Tongue (tissue), 2 donors: Measurements from ENCODE around the gene NTRK3. TPM values are rescaled to one million over a fixed set of nuclear protein-coding genes. Genes with fewer than 3 reads are reported as not detected.

ENCODE experiments used
- DNase-seq: peaks from one replicate; pipeline ENCODE4 v3.0.0-alpha.2; 2015
- total RNA-seq: library from RNA; depleted of rRNA; stranded (reverse); fragments of >200 nt; gene quantifications from one replicate; pipeline ENCODE4 v1.2.3, GENCODE V29; 2014

Gene NTRK3
- total RNA-seq = 14.7 TPM

DNA sequence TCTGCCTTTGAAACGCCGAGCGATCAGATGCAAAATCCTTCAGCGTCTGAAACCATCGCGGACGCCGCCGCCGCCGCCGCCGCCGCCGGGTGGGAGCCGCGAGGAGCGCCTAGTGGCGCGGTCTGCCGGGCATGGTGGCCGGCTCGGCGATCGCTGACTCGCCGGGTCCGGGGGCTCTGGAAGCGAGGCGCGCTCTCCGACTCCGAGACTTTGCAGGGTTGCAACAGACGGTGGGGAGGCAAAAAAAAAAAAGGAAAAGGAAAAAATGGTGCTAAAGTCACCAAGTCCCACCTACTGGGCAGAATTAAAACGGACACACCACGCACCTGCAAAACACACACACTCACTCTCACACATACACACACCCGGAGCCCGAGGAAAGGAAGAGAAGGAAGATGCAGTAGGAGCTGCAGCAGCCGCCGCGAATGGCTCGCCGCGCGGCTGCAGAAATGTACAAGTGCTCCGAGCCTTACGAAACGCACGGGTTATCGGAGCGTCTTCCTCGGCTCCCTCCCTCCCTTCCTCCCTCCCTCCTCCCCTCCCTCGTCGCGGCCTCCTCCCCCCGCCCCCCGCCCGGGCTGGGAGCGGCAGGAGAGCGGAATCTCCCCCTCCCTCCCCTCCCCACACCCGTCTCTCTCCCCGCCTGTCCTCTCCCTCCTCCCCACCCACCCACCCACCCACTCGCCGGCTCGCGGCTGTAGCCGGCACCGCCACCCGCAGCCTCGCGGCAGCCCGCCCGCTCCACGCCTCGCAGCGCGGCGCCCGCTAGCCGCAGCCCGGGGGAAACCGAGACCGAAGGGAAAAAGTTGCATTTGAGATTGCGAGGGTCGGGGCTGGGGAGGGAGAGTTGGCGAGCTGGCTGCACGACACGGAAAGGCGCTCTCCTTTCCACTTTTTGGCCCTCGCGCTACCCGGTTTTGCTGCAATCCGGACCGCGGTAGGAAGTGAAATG lies at the start of gene NTRK3:
Gene NTRK3 (minus strand): TSS at position 461 of the 952 bp plus-strand sequence. CDS start 586 bp downstream, outside the sequence.
- DNase-seq = peak; percentile 60

DNA sequence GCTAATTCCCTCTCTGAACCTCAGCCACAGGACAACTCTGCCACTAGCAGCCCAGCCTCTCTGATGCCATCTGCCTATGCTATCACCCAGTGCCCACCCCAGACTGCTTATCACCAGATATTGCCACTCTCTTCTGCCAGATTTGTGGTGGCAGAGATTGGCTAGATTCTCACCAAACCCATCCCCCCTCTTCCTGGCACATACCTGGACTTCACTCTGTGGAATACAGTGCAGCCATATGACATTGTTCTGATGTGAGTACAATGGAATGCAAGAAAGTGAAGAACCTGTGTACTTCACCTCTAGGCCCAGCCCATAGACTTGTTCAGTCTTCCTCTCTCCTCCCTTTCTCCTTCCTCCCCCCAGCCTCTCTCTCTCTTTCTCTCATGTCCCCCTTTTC lies 46.9 kb upstream of the NTRK3 start:
- DNase-seq = no peak

DNA sequence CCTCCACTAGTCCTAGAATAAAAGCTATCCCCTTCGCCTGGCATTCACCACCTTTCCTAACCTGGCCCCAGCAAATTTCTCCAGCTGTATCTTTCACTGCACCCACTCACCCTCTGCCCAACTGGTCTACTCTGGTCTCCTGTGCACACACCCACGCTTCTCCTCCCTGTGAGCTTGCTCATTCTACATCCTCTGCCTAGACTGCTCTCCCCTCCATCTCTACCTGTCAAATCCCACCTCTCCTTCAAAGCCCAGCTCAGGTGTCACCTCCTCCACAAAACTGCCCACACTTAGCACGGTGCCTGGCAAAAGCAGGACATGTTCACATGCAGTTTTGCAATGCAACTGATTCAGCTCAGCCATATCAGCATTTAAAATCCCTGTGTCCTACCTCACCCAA lies 45.8 kb upstream of the NTRK3 start:
- no peak for DNase-seq

DNA sequence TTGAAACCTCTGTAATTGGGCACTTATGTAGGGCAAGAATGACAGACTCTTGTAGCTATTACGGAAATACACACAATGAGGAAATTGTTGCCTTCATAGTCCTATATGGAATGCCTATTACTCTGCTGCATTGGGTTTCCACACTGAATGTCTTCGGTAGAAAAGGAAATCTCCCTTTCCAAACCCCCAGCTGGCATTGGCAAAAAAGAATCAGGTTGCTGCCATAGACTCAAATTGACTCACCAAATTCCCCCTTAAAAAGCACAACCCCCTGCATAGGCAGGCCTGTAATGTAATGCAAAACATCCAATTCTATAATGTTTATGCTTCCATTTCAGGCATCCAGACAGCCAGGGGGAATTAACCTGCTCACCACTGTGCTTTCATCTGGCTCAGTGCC lies 44.8 kb upstream of the NTRK3 start:
- DNase-seq = no peak

DNA sequence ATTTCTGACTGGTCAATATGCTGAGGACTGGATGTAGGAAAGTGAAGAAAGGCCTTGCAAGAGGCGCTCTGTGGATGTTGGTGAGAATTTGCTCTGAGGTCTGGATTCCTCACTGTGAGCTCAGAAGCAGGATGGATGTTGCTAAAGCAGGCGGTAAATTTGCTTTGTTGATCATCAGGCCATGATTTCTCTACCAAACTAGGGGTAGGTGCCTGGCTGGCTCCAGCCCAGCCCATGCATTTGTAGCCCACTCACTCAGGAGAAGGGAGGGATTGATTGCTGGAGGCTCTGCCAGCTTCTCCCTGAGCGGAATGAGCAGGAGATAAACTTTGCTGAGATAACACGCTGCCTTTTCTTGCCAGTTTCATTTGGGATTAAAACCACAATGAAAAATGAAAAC lies 44.3 kb upstream of the NTRK3 start:
- no peak for DNase-seq

DNA sequence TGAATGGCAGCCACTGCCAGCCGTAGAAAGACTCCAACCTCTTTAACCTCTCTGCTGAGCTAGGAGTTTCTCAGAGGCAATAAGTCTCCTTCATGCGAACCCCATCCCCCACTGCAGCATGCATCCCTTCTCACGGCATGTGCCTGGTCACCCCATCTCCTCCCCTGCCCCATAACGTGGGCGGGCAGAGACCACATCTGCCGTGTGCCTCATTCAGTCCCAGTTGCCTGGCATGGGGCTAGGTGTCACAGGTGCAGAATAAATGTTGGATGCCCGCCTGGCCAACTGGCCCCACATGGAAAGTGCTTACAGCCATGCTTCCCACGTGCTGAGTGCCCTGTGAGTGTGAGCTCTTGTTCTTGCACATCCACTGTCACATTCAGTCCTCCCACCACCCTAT lies 43.5 kb upstream of the NTRK3 start:
- no peak for DNase-seq

DNA sequence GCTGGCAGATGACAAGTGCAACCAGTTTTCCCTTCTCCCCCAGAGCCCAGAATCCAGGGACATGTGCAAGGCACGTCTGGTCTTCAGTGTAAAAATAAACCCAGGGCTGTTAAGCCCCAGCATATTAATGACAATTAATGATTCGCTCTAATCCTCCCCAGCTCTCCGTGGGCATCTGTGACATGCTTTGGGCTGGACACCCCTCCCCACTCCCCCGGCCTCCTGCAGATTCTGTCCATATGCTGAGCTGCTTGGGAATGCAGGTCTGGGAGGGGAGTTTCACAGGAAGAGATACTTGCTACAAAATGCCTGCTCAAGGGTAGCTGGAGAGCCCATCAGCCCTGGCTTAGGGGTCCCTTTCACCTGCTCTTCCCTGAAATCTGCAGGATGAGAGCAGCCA lies 43.0 kb upstream of the NTRK3 start:
- DNase-seq = peak; percentile 25

DNA sequence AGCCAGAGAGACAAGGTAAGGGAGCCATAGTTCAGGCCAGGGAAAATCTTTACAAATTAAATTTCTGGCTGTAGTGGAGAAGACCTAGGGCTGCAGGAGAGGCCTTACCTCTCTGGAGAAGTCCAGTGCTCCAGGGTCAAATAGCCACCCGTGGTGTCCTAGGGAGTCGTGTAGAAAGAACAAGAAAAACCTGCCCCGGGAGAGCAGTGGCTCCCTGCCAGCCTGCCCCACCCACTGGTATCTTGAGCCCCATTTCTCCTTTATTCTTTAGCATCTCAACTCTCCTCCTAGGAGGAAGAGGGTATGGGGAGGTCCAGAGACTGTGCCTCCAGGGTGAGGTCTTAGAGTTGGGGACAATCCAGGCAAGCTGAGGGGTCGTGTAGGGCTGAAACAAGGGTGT lies 32.1 kb upstream of the NTRK3 start:
- DNase-seq = no peak

DNA sequence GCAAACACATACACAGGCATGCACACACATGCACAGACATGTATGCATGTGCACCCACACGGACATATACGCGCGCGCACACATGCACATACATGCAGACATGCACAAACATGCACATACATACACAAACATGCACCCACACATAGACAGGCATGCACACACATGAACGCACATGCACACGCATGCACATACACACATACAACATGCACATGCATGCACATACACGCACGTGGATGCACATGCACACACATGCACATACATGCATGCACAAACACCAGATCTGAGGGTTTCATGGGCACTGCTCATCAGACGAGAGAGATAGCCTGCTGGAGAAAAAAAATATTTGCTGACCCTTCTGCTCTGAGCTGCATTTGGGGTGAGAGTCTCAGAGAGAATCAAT lies 31.7 kb upstream of the NTRK3 start:
- DNase-seq = no peak

DNA sequence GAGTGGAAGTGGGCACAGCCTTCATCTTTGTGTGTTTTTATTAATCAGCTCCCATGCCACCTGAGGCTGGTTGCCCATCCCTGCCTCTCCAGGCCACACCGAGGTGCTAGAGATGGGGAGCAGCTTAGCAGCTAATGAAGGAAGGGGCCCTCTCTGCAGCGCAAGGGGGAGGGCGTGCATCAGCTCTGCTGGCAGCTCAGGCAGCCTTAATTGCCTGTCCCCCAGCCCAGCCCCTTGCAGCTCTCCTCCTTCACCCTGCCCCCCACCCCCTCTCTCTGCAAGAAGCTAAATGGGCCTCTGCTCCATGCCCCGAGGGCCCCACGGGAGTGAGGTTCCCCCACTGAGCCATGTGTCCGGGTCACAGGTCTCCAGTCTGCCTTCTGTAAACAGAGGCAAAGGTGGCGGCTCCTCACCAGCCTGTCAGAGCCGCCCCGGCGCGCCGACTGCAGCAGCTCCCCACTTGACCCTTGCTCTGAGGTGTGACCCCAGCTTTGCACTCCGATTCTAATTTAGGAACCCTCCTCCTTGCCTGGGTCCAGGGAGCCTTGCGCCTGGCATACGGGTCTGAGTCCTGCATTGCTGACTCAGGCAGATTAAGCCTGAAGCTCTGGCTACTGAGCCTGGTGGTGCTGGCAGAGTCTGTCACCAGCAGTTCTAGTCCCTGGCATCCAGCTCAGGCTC lies 27.9 kb upstream of the NTRK3 start:
- no peak for DNase-seq

DNA sequence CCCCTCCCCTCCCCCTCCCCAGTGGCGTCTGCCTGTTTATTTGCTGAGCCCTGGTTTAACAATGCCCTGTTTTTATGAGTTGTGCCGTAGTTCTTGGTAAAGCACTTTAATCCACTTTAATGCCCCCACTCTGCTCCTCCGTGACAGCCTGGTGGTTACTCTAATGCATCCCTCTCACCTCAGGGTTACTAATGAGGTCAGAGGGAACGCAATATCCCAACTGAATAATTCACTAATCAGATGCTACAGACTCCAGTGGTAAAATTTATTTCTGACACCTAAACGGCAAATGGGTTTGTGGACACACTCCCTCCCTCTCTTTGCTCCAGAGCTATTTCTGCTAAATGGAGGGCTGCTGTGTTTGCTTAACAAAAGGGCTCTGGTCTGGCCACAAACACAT lies 26.1 kb upstream of the NTRK3 start:
- DNase-seq = no peak

DNA sequence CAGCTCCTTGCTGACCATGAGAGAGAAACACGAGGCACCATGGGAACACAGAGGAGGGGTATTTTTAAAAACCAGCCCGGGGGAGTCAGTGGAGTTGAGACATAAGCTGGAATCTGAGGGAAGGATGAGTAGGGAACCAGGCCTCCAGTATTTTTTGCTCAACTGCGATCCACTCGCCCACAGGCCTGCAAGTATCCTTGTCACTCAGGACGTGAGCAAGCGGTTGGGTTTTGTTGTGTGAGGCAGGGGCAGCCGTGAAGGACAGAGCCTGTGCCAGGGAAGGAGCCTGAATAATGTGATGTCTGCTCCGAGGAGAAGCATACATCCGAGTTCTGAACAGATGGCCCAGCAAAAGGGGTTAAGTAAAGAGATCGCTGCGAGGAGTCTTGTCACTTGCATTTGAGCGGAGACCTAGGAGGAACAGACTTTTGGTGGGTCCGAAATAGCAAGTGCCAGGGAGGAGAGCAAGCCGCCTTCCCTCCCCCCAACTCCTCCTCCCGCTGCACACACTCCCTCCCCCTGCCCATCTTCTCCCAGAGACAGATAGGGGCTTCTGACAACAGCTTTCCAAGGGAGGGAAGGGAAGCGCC lies 20.4 kb upstream of the NTRK3 start:
- DNase-seq = no peak

DNA sequence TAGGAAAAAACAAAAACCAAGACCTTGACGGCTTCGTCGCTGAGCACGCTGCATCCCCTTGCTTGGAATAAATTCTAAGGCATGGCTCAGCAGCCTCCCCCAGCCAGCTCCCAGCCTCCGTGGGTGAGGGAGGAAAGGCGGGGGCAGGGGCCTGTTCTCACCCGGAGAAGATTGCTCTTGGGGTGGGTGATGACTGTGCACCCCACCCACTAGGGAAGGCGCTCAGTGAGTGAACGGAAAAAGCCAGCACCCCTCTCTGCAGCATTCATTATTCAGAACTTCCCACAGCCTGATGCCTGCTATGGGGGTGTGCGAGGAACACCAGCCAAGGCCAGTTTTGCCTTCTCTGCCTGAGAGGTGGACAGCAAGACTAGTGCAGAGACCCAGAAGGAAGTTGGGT lies 19.3 kb upstream of the NTRK3 start:
- no peak for DNase-seq

DNA sequence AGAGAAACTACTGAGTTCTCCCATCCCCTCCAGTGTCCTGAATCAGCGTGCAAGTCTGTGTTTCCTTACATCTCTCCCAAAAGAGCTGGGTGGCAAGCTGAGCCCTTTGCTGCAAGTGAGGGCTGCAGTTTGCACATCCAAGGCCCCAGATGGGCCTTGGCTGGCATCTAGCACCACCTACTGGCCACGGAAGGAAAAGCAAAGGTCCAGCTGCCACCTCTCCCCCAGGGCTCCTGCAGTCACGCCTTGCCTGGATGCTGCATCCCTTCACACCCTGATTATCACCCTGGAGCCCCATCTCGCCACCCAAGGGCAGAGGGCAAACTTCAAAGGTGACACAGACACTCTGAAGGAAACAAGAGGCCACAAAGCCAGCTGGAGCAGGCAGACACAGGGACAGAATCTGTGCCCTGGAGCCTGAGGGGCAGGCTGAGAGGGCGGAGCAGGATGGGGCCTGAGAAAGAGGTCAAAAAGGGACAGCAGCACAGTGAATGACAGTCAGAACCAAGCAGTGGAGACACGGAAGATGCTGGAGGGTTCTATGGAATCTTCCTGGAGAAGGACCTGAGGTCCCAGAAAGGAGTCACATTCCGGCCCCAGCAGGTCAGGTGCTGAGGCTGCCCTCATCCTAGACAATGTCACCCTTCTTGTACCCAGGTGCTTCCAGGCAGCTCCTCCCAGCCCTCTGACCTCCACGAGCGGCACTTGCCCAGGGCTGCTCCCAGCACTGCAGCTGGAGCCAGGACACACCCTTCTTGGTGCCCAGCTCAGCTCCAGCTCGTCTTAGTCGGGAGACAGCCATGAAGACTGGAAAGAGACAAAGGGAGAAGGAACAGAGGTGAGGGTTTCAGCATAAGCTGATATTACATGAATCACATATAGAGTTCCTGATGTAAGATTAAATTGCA lies 18.3 kb upstream of the NTRK3 start:
- peak; percentile 86 for DNase-seq

DNA sequence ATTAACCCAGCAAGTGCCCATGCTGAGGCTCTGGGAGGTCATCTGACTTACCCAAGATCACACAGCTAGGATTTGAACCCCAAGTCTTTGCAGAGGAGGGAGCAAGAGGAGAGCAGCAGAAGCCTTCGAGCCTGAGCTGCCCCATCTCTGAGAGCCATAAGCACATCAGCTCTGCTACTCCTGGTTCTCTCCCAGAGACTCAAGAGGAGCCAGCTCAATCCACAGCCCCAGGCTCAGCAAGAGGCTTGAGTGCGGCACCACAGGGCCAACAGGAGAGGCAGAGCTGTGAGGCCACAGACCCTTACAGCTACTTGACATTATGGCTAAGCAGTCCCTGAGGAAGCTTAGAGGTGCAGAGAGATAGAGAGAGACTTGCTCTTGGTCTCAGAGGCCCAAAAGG lies 15.9 kb upstream of the NTRK3 start:
- no peak for DNase-seq

DNA sequence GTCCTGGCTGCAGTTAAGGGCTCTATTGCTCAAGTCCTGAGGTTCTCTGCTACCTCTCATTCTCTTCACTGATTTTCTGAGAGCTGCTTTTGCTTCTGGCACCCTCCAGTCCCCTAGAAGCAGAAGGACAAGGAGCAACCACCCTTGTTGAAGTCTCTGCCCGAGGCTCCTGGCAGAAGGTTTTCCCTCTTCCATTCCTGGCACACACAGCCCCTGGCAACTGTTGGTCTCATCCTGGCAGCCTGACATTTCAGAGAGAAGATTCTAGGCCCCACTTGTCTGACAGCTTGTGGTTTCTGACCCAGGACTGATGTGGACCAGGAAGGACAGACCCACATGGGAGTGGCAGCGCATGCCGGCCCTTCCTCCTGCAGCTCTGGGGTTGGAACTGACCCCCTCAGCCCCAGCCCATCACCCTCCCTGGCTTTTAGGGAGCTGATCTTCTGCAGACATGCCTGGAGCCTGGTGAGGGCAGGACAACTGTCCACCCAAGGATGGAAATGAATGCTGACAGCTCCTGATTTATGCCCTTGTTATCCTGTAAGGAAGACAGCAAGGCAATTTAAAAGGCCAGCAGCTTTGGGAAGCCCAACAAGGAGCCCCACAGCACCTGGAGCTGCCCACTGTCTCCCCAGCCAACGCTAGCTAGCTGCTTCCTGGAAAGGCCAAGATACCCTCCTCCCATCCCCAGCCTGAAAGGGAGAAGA lies 13.0 kb upstream of the NTRK3 start:
- DNase-seq = no peak

DNA sequence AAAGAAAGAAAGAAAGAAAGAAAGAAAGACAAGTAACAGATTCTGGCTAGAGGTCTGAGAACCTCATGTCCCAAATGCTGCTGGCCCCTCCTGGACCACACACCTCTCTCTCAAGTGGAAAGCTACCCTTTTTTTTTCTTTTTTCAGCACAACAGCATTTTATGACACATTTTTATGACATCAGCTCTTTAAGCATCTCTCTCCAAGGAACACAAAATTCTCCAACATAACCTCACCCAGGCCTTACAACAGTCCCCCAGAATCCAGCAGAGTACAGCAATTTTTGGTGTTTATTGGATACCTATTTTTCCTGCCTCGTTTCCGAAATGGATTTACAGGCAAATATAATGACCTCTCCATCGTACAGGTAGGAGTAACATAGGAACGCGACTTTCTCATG lies 11.2 kb upstream of the NTRK3 start:
- peak; percentile 42 for DNase-seq

DNA sequence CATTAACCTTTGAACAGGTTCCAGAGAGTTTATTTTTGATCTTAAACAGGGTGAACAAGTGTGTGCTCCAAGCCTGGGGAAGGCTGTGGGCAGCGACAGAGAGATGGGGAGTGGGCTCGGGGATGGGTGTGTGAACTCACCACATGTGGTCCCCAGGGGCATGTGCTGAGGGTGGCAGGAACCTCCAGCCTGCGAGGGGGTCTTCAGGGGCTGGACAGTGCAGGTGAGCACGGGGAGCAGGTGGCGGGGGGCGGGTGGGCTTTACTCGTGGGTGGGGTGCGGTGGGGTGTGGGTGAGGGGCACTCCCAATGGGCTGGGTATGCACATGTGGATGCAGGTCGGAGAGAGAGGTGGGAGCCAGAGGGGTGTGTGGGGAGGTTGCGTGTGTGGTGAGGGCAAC lies 9.6 kb upstream of the NTRK3 start:
- no peak for DNase-seq

DNA sequence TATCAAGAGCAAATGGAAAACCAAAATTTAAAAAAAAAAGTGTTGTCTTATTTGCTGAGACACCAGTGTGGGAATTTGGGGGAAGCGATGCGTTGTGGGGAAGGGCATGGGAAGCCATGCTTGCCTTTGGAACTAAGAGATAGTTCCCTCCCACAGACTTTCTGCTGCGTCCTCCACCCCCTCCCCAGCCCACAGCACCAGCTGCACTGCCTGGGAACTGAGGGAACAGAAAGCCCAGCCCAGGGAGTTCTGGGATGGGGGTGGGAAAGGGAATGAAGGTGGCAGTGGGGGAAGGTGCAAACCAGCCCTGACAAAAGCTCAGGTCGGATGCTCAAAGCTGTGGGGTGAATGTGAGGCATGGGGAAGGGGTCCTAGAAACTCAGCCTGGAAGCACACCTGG lies 8.1 kb upstream of the NTRK3 start:
- DNase-seq = no peak

DNA sequence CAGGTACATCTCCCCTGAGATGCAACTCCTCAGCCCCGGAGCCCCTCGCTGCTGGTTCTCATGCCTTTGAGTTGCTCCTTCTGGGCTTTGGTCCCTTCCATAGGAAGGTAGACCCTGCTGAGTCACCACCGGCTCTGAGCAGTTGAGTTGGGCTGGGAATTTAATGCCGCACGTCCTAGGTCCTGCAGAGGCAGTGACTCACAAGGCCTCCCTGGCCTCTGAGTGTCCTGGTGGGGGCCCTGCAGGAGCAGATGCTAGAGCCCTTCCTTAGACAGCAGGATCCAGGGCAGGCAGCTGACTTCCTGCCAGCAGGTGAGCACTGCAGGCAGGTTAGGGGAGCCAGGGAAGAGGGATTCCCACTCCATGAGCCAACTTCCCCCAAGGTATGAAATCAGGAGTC lies 5.5 kb upstream of the NTRK3 start:
- DNase-seq = no peak

DNA sequence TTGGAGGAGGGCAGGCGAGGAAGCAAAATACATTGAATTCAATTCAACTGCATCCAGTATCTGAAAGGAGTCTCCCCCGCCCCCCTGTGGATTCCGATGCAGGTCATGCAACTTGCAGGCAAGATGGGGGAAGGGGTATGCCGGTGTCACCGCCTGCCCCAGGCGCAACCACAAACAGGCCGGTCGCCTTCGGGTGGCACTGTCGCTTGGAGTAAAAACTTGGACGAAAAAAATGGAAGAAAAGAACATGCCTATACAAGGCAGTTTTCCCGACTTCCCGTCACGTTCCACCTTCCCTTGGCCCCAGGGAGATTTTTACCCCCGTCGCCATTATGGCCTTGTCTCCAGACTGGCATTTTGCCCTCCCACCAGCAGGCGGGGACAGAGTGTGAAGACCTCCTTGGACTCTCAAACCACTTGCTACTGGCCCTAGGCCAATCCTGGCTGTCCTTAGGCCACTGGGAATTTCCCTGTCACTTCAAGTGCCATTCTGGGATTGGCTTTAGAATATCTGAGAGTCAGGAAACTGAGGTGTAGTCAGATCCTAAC lies 1.6 kb upstream of the NTRK3 start:
- peak; percentile 58 for DNase-seq
